Testis (tissue), 2 donors: ENCODE results near the gene AGAP2.

Source experiments
- POLR2A ChIP-seq: fragments of 450-650 bp; IDR thresholded peaks from one replicate; pipeline ENCODE4 v1.6.1; 2017; ENCODE audit warnings: antibody characterized with exemption, mild to moderate bottlenecking, moderate library complexity
- TF ChIP-seq, protein P1 (sequence below), 3 experiments: fragments of 450-650 bp in 2 of 3; fragments of 200-600 bp in 1 of 3; sonication (generic) in 1 of 3; IDR thresholded peaks; one replicate each; pipeline ENCODE4 v1.5.1; 2016 to 2019; ENCODE audit warnings: antibody characterized with exemption in 3 of 3, mild to moderate bottlenecking in 2 of 3, moderate library complexity in 1 of 3

- TF ChIP-seq, protein P1, sequence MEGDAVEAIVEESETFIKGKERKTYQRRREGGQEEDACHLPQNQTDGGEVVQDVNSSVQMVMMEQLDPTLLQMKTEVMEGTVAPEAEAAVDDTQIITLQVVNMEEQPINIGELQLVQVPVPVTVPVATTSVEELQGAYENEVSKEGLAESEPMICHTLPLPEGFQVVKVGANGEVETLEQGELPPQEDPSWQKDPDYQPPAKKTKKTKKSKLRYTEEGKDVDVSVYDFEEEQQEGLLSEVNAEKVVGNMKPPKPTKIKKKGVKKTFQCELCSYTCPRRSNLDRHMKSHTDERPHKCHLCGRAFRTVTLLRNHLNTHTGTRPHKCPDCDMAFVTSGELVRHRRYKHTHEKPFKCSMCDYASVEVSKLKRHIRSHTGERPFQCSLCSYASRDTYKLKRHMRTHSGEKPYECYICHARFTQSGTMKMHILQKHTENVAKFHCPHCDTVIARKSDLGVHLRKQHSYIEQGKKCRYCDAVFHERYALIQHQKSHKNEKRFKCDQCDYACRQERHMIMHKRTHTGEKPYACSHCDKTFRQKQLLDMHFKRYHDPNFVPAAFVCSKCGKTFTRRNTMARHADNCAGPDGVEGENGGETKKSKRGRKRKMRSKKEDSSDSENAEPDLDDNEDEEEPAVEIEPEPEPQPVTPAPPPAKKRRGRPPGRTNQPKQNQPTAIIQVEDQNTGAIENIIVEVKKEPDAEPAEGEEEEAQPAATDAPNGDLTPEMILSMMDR (IDR thresholded peaks at IDR 0.05) = no peak
- no peak for TF ChIP-seq POLR2A
Observed at GRCh38 chr12:57724936-57725740, 13.4 kb downstream of the AGAP2 start.
